H1 (cell line): ENCODE results near the gene GLTPD2. TPM values are rescaled to one million over a fixed set of nuclear protein-coding genes. Genes with fewer than 3 reads are reported as not detected.

Experiments used
- E2F6 ChIP-seq: IDR thresholded peaks from 2 replicates; pipeline ENCODE4 v1.6.1; 2012; ENCODE audit warnings: inconsistent platforms
- HDAC6 ChIP-seq: IDR thresholded peaks from one replicate; pipeline ENCODE4 v1.7.1; 2012; ENCODE audit warnings: low read depth, mild to moderate bottlenecking, inconsistent platforms, low read length, moderate library complexity
- JUND ChIP-seq: IDR thresholded peaks from 2 replicates; pipeline ENCODE4 v1.6.1; 2011; ENCODE audit warnings: mild to moderate bottlenecking, improper control_type of control experiment, low read length
- POU5F1 ChIP-seq: IDR thresholded peaks from 2 replicates; pipeline ENCODE4 v1.6.1; 2011; ENCODE audit warnings: low read depth, mild to moderate bottlenecking, low read length, moderate library complexity
- RAD21 ChIP-seq, 2 experiments: IDR thresholded peaks in 1 of 2; conservative IDR thresholded peaks in 1 of 2; 2 replicates each; pipeline ENCODE4 v1.6.1; 2011; ENCODE audit warnings: low read depth in 2 of 2, low read length in 2 of 2, improper control_type of control experiment in 1 of 2, inconsistent platforms in 1 of 2, mild to moderate bottlenecking in 1 of 2, moderate library complexity in 1 of 2
- TEAD4 ChIP-seq: IDR thresholded peaks from 2 replicates; pipeline ENCODE4 v1.6.1; 2012; ENCODE audit warnings: low read depth, low read length, inconsistent platforms, mixed read lengths
- polyA plus RNA-seq, 7 experiments: library from polyadenylated mRNA; depleted of rRNA in 3 of 7; stranded (reverse) in 5 of 7; unstranded in 2 of 7; fragments of >200 nt in 5 of 7; fragments of 200-250 nt in 2 of 7; gene quantifications; 1 replicate in 5 of 7; 2 replicates in 1 of 7; 4 replicates in 1 of 7; pipeline versions ENCODE4 v1.2.1 to v1.2.3, GENCODE V29; 2011 to 2013; ENCODE audit warnings: missing spikeins in 2 of 7, mixed read lengths in 2 of 7
- total RNA-seq: library from RNA; stranded (reverse); fragmentation: NEBNext Ultra II Directional; extraction: Animal tissue kit (Norgen Biotek cat#: 25700); gene quantifications from 2 replicates; pipeline ENCODE4 v1.2.1, GENCODE V29; 2021

GLTPD2 gene
- total and polyA plus RNA-seq, 2 of the 8 experiments (the other 6 are each of a cell fraction or from before 2014, with no cell fraction given) = not detected

DNA sequence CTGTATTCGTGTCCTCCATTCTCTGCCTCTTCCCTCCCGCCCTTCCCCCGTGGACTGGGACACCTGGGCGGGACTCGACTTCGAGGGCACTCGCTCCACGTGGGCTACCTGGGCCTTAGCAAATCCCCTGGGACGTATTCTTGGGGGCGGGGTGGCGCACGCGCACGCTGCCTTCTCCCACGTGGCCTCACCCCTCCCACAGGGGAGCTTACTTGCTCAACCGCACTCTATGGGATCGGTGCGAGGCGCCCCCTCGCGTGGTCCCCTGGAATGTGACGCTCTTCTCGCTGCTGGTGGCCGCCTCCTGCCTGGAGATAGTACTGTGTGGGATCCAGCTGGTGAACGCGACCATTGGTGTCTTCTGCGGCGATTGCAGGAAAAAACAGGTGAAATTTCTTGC is 6.1 kb upstream of the GLTPD2 start (continued):
- TF ChIP-seq POU5F1 = no peak
- TF ChIP-seq RAD21 (IDR thresholded peaks at IDR 0.05 in 1 of 2, conservative IDR thresholded peaks at IDR 0.05 in 1 of 2; ENCODE audit: low read depth in 2 of 2, low read length in 2 of 2) = peak in 1 of 2 experiments; percentile 24; a peak in 1 of 4 replicates
- no peak for TF ChIP-seq HDAC6
- peak; percentile 93 for TF ChIP-seq E2F6
- TF ChIP-seq JUND = no peak
- peak; percentile 54; the same call in 1 of the 2 replicates for TF ChIP-seq TEAD4
